OCI-LY1 (cell line): ENCODE results near the gene PHF20.

ENCODE experiments used
- H2AFZ ChIP-seq: fragments of 200-600 bp; sonication (generic), shearing (Covaris generic); 2 replicates; pipeline ENCODE4 v1.6.0; 2014; ENCODE audit warnings: antibody characterized with exemption, mild to moderate bottlenecking, low read length
- H3F3A ChIP-seq: fragments of 200-600 bp; sonication (generic), shearing (Covaris generic); 2 replicates; pipeline ENCODE4 v1.6.0; 2014; ENCODE audit warnings: mild to moderate bottlenecking, antibody characterized with exemption, low read length, moderate library complexity; ENCODE audit not compliant: insufficient read depth
- H3K27ac ChIP-seq: fragments of 200-600 bp; sonication (generic); 2 replicates; pipeline ENCODE4 v1.5.1; 2014; ENCODE audit warnings: low read length, mixed run types, mild to moderate bottlenecking, low read depth; ENCODE audit not compliant: poor library complexity, severe bottlenecking
- H3K27me3 ChIP-seq: fragments of 200-600 bp; sonication (generic); 2 replicates; pipeline ENCODE4 v1.6.0; 2014; ENCODE audit warnings: antibody characterized with exemption, mild to moderate bottlenecking, low read length, moderate library complexity; ENCODE audit not compliant: insufficient read depth
- H3K36me3 ChIP-seq: fragments of 200-600 bp; sonication (generic); 2 replicates; pipeline ENCODE4 v1.6.1; 2014; ENCODE audit warnings: mild to moderate bottlenecking, antibody characterized with exemption, low read length, moderate library complexity, mixed read lengths; ENCODE audit not compliant: insufficient read depth
- H3K4me1 ChIP-seq: fragments of 200-600 bp; sonication (generic); 2 replicates; pipeline ENCODE4 v1.5.1; 2014; ENCODE audit warnings: mild to moderate bottlenecking, low read length, moderate library complexity; ENCODE audit not compliant: insufficient read depth, severe bottlenecking
- H3K4me2 ChIP-seq: fragments of 200-600 bp; sonication (generic), shearing (Covaris generic); 2 replicates; pipeline ENCODE4 v1.6.1; 2014; ENCODE audit warnings: low read length
- H3K4me3 ChIP-seq: fragments of 200-600 bp; sonication (generic); 2 replicates; pipeline ENCODE4 v1.5.1; 2014; ENCODE audit warnings: low read length, low read depth, mild to moderate bottlenecking, mixed read lengths; ENCODE audit not compliant: poor library complexity, severe bottlenecking
- H3K79me2 ChIP-seq: fragments of 200-600 bp; shearing (Covaris generic); 2 replicates; pipeline ENCODE4 v1.6.1; 2016; ENCODE audit warnings: mixed run types, low read length, mixed read lengths; ENCODE audit not compliant: insufficient read depth
- H3K9ac ChIP-seq: fragments of 200-600 bp; sonication (generic), shearing (Covaris generic); 2 replicates; pipeline ENCODE4 v1.6.1; 2014; ENCODE audit warnings: mild to moderate bottlenecking, low read length, mixed read lengths
- H3K9me2 ChIP-seq: fragments of 200-600 bp; sonication (generic), shearing (Covaris generic); 2 replicates; pipeline ENCODE4 v1.6.1; 2014; ENCODE audit warnings: low read depth, mild to moderate bottlenecking, low read length, mixed read lengths
- H3K9me3 ChIP-seq: fragments of 200-600 bp; shearing (Covaris generic); 2 replicates; pipeline ENCODE4 v1.6.1; 2014; ENCODE audit warnings: low read length, mixed read lengths
- H4K20me1 ChIP-seq: fragments of 200-600 bp; sonication (generic), shearing (Covaris generic); 2 replicates; pipeline ENCODE4 v1.6.0; 2016; ENCODE audit warnings: mild to moderate bottlenecking, low read length; ENCODE audit not compliant: insufficient read depth
- CTCF ChIP-seq: fragments of 200-600 bp; sonication (generic), shearing (Covaris generic); IDR thresholded peaks from 2 replicates; pipeline ENCODE4 v1.5.1; 2017; ENCODE audit warnings: mild to moderate bottlenecking, antibody characterized with exemption, low read length, moderate library complexity, mixed read lengths
- EZH2 ChIP-seq: fragments of 200-600 bp; sonication (generic), shearing (Covaris generic); IDR thresholded peaks from 2 replicates; pipeline ENCODE4 v1.8.0; 2017; ENCODE audit warnings: borderline replicate concordance, mixed run types, mild to moderate bottlenecking, antibody characterized with exemption, low read length, moderate library complexity, mixed read lengths

PHF20 gene

GRCh38 chr20:35942243-35942642 lies 170.4 kb downstream of the PHF20 start:
- H3K36me3 ChIP-seq: peaks cover 63% of the 10 kb centered on the region
- TF ChIP-seq EZH2 (no peak), CTCF (no peak)
- H3K27me3 ChIP-seq: no peaks in the 10 kb centered on the region

DNA sequence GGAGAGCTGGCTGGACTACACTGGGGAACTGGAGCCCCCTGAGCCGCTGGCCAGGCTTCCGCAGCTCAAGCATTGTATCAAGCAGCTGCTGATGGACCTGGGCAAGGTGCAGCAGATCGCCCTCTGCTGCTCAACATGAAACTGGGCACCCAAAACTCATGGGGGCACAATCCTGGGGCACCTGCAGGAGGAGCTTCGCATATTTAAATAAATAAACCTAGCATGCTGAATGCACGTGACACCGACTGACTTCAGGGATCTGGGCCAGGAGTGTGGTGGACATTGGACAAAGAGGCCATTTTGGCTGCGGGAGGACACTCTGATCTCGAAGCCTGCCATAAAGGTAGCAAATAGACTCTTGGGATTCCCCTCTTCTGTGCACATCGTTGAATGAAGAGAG lies 175.7 kb downstream of the PHF20 start:
- H3K4me3 ChIP-seq: no peak overlapping the region
- H3K27me3 ChIP-seq: no peaks in the 10 kb centered on the region
- H3K4me1 ChIP-seq: peaks cover 6% of the 10 kb centered on the region
- H3K4me2 ChIP-seq: no peak overlapping the region
- H2AFZ ChIP-seq: no peak overlapping the region
- H3F3A ChIP-seq: no peaks in the 10 kb centered on the region
- H3K9me2 ChIP-seq: no peaks in the 10 kb centered on the region
- peaks cover 39% of the 10 kb centered on the region; the same call in 1 of the 2 replicates for H3K36me3 ChIP-seq
- peaks cover 3% of the 10 kb centered on the region; the same call in 1 of the 2 replicates for H3K79me2 ChIP-seq
- TF ChIP-seq EZH2: no peak
- peak; percentile 70 for TF ChIP-seq CTCF
- no peaks in the 10 kb centered on the region for H4K20me1 ChIP-seq
- H3K9ac ChIP-seq: no peak overlapping the region
- no peak overlapping the region for H3K27ac ChIP-seq
- H3K9me3 ChIP-seq: no peaks in the 10 kb centered on the region

More at GRCh38 chr20:35942243-35942642, 170.4 kb downstream of the PHF20 start:
- no peak overlapping the region for H3K9ac ChIP-seq
- H2AFZ ChIP-seq: no peak overlapping the region
- H3K4me2 ChIP-seq: no peak overlapping the region
- no peaks in the 10 kb centered on the region for H4K20me1 ChIP-seq
- H3K4me1 ChIP-seq: no peaks in the 10 kb centered on the region
- H3F3A ChIP-seq: no peaks in the 10 kb centered on the region
- H3K9me3 ChIP-seq: no peaks in the 10 kb centered on the region
- H3K9me2 ChIP-seq: no peaks in the 10 kb centered on the region
- no peak overlapping the region for H3K27ac ChIP-seq
- H3K79me2 ChIP-seq: no peaks in the 10 kb centered on the region
- no peak overlapping the region for H3K4me3 ChIP-seq

- Histone ChIP-seq H3K79me2 (peaks cover 7% of the 10 kb centered on the region), H3K9me2 (no peaks in the 10 kb centered on the region), H2AFZ (no peak overlapping the region), H3K9me3 (no peaks in the 10 kb centered on the region), H3K36me3 (peaks cover 39% of the 10 kb centered on the region; the same call in 1 of the 2 replicates), H3K4me3 (no peak overlapping the region), H3K9ac (no peak overlapping the region), H3K4me2 (no peak overlapping the region), H3K4me1 (peaks cover 10% of the 10 kb centered on the region), H3K27ac (no peak overlapping the region), H3F3A (no peaks in the 10 kb centered on the region), H3K27me3 (no peaks in the 10 kb centered on the region), H4K20me1 (no peaks in the 10 kb centered on the region)
- no peak for TF ChIP-seq EZH2
- no peak for TF ChIP-seq CTCF
These were observed 176.1 kb downstream of the PHF20 start for GRCh38 chr20:35947907-35948306.
